HuH-7 (cell line): ENCODE results near the gene AIFM3.

Experiments
- DNase-seq: peaks from one replicate; pipeline ENCODE4 v3.0.0; 2011; ENCODE audit warnings: low spot score

AIFM3 gene

GRCh38 chr22:20975541-20976290 is 8.7 kb downstream of the AIFM3 start:
- no peak for DNase-seq

- no peak for DNase-seq
Observed at GRCh38 chr22:20976291-20976877, 9.3 kb downstream of the AIFM3 start.

- DNase-seq: no peak
Observed at GRCh38 chr22:20977019-20977418, 10.0 kb downstream of the AIFM3 start.

- DNase-seq: no peak
Observed at GRCh38 chr22:20977516-20978170, 10.6 kb downstream of the AIFM3 start.

- DNase-seq: no peak
Observed at GRCh38 chr22:20978419-20978818, 11.4 kb downstream of the AIFM3 start.

GRCh38 chr22:20979243-20979809 is 12.3 kb downstream of the AIFM3 start:
- no peak for DNase-seq

GRCh38 chr22:20979940-20980453 is 12.9 kb downstream of the AIFM3 start:
- no peak for DNase-seq

GRCh38 chr22:20980523-20980922 is 13.5 kb downstream of the AIFM3 start:
- no peak for DNase-seq

- DNase-seq: no peak
Observed at GRCh38 chr22:20980938-20981722, 14.1 kb downstream of the AIFM3 start.

GRCh38 chr22:20981787-20982562 is 14.9 kb downstream of the AIFM3 start, which contains the start of gene LZTR1:
TSS of gene LZTR1 (plus strand) at chr22:20982297. CDS start at chr22:20982372, 75 bp downstream.
- peak; percentile 95 for DNase-seq

- DNase-seq: no peak
Observed at GRCh38 chr22:20982563-20982882, 15.5 kb downstream of the AIFM3 start.

GRCh38 chr22:20983081-20983771 is 16.2 kb downstream of the AIFM3 start:
- DNase-seq: no peak

GRCh38 chr22:20985720-20986119 is 18.7 kb downstream of the AIFM3 start:
- DNase-seq: no peak

- DNase-seq: no peak
Observed at GRCh38 chr22:20986365-20986764, 19.3 kb downstream of the AIFM3 start.

GRCh38 chr22:20987375-20987774 is 20.3 kb downstream of the AIFM3 start:
- DNase-seq: no peak

- DNase-seq: no peak
Observed at GRCh38 chr22:20988573-20989322, 21.7 kb downstream of the AIFM3 start.

GRCh38 chr22:20989323-20990138 is 22.5 kb downstream of the AIFM3 start:
- DNase-seq: no peak

- DNase-seq: no peak
Observed at GRCh38 chr22:20990184-20991180, 23.4 kb downstream of the AIFM3 start.
